T-cell (primary cell): ENCODE data around the gene SH3BGRL2. TPM values are rescaled to one million over a fixed set of nuclear protein-coding genes. Genes with fewer than 3 reads are reported as not detected.
"Not testable (repeated sequence)": the region's sequence is repeated elsewhere in the genome, so short reads cannot be mapped to it uniquely, and the experiment has no call there.

Experiments
- ATAC-seq, 4 experiments: fragments of 200-7000 bp in 3 of 4; fragments of 150-1000 bp in 1 of 4; cut with Tn5 transposase; replicated peaks in 1 of 4; 1 replicate in 3 of 4; 2 replicates in 1 of 4; pipeline ENCODE4 v1.10.0; 2021; ENCODE audit warnings: moderate library complexity in 3 of 4, mild to moderate bottlenecking in 2 of 4, moderate number of reproducible peaks in 1 of 4
- CTCF ChIA-PET, 2 donors: fragments of 300-600 bp; sonication (Branson Sonifier 250); formaldehyde crosslinking; loops; one replicate each; lab custom pipeline; 2022; ENCODE audit warnings: antibody characterized with exemption in 2 of 2; lab: Charles Lee
- POLR2A ChIA-PET, 2 donors: fragments of 300-600 bp; sonication (Branson Sonifier 250); formaldehyde crosslinking; loops; one replicate each; lab custom pipeline; 2022; ENCODE audit warnings: antibody characterized with exemption in 2 of 2; lab: Charles Lee
- DNase-seq, 35 experiments: peaks; one replicate each; pipeline versions ENCODE4 v3.0.0 to v3.0.0-alpha.2; 2013 to 2023
- H3K27ac ChIP-seq: one replicate; pipeline ENCODE4 v1.5.1; 2013; ENCODE audit warnings: low read length
- H3K27me3 ChIP-seq, 2 experiments: replicated peaks in 1 of 2; 1 replicate in 1 of 2; 2 replicates in 1 of 2; pipeline versions ENCODE4 v1.6.1 to v1.7.0; 2013; ENCODE audit warnings: low read length in 1 of 2, mixed read lengths in 1 of 2; ENCODE audit not compliant: control insufficient read depth in 2 of 2, insufficient read depth in 2 of 2; ENCODE audit errors: extremely low read depth in 1 of 2
- H3K36me3 ChIP-seq, 2 donors: 1 replicate in 1 of 2; 2 replicates in 1 of 2; pipeline versions ENCODE4 v1.6.1 to v1.7.0; 2013; ENCODE audit warnings: low read length in 1 of 2; ENCODE audit not compliant: control insufficient read depth in 2 of 2, insufficient read depth in 1 of 2; ENCODE audit errors: extremely low read depth in 1 of 2
- H3K4me1 ChIP-seq, 2 experiments: 1 replicate in 1 of 2; 2 replicates in 1 of 2; pipeline versions ENCODE4 v1.6.1 to v1.7.0; 2013; ENCODE audit warnings: low read length in 2 of 2, mixed read lengths in 1 of 2; ENCODE audit not compliant: insufficient read depth in 2 of 2, control insufficient read depth in 1 of 2; ENCODE audit errors: extremely low read depth in 1 of 2
- H3K4me3 ChIP-seq, 2 donors: 1 replicate in 1 of 2; 2 replicates in 1 of 2; pipeline versions ENCODE4 v1.5.1 to v1.7.0; 2013; ENCODE audit warnings: mild to moderate bottlenecking in 2 of 2, low read length in 1 of 2, moderate library complexity in 1 of 2; ENCODE audit not compliant: control insufficient read depth in 1 of 2; ENCODE audit errors: extremely low read depth in 1 of 2
- H3K9me3 ChIP-seq: 2 replicates; pipeline ENCODE4 v1.7.0; 2013
- H3K27ac Mint-ChIP-seq, 2 donors: one replicate each; pipeline ENCODE4 v1.8.0; 2020 to 2021; ENCODE audit warnings: mild to moderate bottlenecking in 2 of 2, mixed read lengths in 2 of 2
- H3K27me3 Mint-ChIP-seq, 2 donors: one replicate each; pipeline ENCODE4 v1.8.0; 2021 to 2022; ENCODE audit warnings: mixed read lengths in 2 of 2
- H3K36me3 Mint-ChIP-seq: one replicate; pipeline ENCODE4 v1.8.0; 2021; ENCODE audit warnings: mixed read lengths
- H3K4me1 Mint-ChIP-seq, 3 donors: one replicate each; pipeline ENCODE4 v1.8.0; 2020 to 2022; ENCODE audit warnings: mixed read lengths in 3 of 3, mild to moderate bottlenecking in 1 of 3
- H3K4me3 Mint-ChIP-seq, 3 donors: one replicate each; pipeline ENCODE4 v1.8.0; 2020 to 2022; ENCODE audit warnings: mild to moderate bottlenecking in 3 of 3, mixed read lengths in 3 of 3, moderate library complexity in 3 of 3
- H3K9me3 Mint-ChIP-seq, 3 donors: one replicate each; pipeline ENCODE4 v1.8.0; 2020 to 2022; ENCODE audit warnings: mixed read lengths in 3 of 3
- WGBS: methylation state at CpG from one replicate; pipeline ENCODE4 v1.1.5; 2013; ENCODE audit warnings: missing lambda C conversion rate; ENCODE audit not compliant: insufficient coverage; 5-methylcytosine and 5-hydroxymethylcytosine counted together
- total RNA-seq, 35 experiments: library from RNA in 6 of 35; stranded (reverse) in 6 of 35; fragments of 120-200 nt in 1 of 35; gene quantifications; one replicate each; pipeline versions ENCODE4 v1.2.1 to v1.2.4 and lab custom pipeline; 2013 to 2026

SH3BGRL2 gene
- total RNA-seq, 5 donors from 2014 or later (not counting 1 experiment from before 2014, with no cell fraction given): 0.53 to 8.9 (median 1.4) TPM

DNA sequence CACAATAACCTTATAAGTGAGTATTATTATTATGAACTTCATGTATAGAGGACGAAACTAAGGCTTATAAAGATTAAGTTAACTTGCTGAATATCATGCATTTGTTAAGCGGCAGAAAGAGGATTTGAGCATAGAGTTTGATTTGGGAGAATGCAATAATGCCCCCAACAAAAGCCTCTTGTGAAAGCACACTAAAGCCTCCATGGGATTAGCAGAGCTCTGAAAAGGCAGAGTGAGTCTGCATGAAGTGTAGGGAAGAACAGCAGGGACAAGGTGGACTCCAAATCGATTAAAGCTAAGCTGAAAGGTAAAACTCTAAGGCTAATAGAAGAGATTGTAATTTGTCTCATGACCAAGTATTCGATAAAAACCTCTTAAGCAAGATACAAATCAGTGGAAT, 100.3 kb downstream of the SH3BGRL2 start:
- Histone ChIP-seq H3K9me3 (no peaks in the 10 kb centered on the region), H3K4me1 (no peaks in the 10 kb centered on the region), H3K27me3 (no peaks in the 10 kb centered on the region), H3K4me3 (no peak overlapping the region), H3K36me3 (no peaks in the 10 kb centered on the region), H3K27ac (no peak overlapping the region)
- ChIA-PET POLR2A (no interaction called here), CTCF (no interaction called here)
- no CpG with 5 or more reads among the region's 4 CpGs for WGBS
- DNase-seq: no peak
- no peak overlapping the region for H3K4me3 Mint-ChIP-seq
- peaks cover 12 to 18% of the 10 kb centered on the region in 2 donors for H3K27me3 Mint-ChIP-seq
- no peak overlapping the region for H3K27ac Mint-ChIP-seq
- no peaks in the 10 kb centered on the region for H3K4me1 Mint-ChIP-seq
- H3K9me3 Mint-ChIP-seq: no peaks in the 10 kb centered on the region
- no peaks in the 10 kb centered on the region for H3K36me3 Mint-ChIP-seq
- no peak for ATAC-seq

DNA sequence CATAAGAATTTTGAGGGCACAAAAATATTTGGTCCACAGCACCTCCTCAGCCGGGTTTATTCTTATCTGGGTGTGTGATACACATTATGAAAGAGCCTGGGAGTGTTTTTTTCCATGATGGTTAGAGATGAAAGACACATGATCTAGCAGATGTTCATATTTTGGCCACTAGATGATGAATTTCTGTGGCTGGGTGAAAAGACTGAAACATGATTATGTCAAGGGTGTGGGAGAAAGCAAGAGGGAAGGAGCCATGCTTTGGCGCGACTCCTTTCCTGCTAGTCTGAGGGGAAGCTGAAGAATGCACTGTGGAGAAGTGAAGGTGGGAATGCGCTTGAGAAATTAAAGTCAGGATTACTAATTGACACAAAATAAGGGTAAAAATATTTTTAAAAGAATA, 102.3 kb downstream of the SH3BGRL2 start:
- ChIA-PET CTCF (no interaction called here), POLR2A (no interaction called here)
- Mint-ChIP-seq H3K4me3 (no peak overlapping the region), H3K9me3 (no peaks in the 10 kb centered on the region), H3K4me1 (no peaks in the 10 kb centered on the region), H3K36me3 (no peaks in the 10 kb centered on the region), H3K27me3 (peaks cover 12% of the 10 kb centered on the region in 2 donors), H3K27ac (no peak overlapping the region)
- H3K36me3 ChIP-seq: no peaks in the 10 kb centered on the region
- H3K4me1 ChIP-seq: no peaks in the 10 kb centered on the region
- H3K9me3 ChIP-seq: no peaks in the 10 kb centered on the region
- ATAC-seq (no peak), DNase-seq (no peak)
- no peak overlapping the region for H3K27ac ChIP-seq
- H3K27me3 ChIP-seq: no peaks in the 10 kb centered on the region
- H3K4me3 ChIP-seq: no peak overlapping the region
- 100% methylated on average over 2 of the region's 4 CpGs for WGBS

DNA sequence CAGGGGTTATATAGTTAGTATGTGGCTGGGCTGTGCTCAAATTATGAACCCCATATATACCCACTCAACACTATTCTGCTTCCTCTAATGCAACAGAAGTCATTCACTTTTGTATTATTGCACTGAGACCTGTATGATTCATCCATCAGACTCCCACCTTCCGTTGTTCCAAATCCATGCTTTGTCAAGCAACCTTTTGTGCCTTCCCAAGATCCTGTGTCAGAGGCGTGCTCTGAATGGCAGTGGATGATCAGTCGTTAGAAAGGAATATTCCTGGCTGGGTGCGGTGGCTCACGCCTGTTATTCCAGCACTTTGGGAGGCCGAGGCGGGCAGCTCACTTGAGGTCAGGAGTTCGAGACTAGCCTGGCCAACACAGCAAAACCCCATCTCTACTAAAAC, 103.2 kb downstream of the SH3BGRL2 start:
- no peaks in the 10 kb centered on the region for H3K4me1 ChIP-seq
- CTCF ChIA-PET: interaction anchor here in 1 of 2 donors (0.6 kb wide), 1 partner anchor 57 kb away, joined by 3 read pairs; no protein-coding TSS in a partner anchor
- no peak overlapping the region for H3K4me3 ChIP-seq
- H3K27me3 ChIP-seq: no peaks in the 10 kb centered on the region
- Mint-ChIP-seq H3K27ac (no peak overlapping the region), H3K36me3 (no peaks in the 10 kb centered on the region), H3K4me1 (no peaks in the 10 kb centered on the region), H3K9me3 (no peaks in the 10 kb centered on the region), H3K4me3 (no peak overlapping the region), H3K27me3 (peaks cover 10 to 12% of the 10 kb centered on the region in 2 donors)
- 96% methylated on average over 3 of the region's 8 CpGs for WGBS
- ATAC-seq: no peak
- POLR2A ChIA-PET: no interaction called here
- no peak overlapping the region for H3K27ac ChIP-seq
- H3K9me3 ChIP-seq: no peaks in the 10 kb centered on the region
- no peaks in the 10 kb centered on the region for H3K36me3 ChIP-seq
- DNase-seq: no peak

DNA sequence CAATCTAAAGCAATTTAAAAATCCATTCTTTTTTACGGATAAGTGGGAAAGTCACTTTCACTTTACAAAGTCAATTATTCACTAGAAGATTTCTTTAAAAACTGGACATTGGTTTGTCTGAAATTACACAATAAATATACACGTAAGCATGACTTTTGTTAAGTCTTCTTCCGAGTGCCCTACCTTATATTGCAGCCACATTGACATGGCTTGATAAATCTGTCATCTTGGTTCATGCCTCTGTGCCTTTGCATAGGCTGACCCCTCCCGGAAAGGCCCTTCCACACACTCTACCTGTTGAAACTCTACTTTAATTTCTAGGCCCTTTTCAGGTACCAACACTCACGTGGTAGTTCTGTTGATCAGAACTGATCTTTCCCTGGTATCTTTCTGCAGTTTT, 104.1 kb downstream of the SH3BGRL2 start:
- H3K36me3 ChIP-seq: no peaks in the 10 kb centered on the region
- H3K27ac ChIP-seq: no peak overlapping the region
- no peak for ATAC-seq
- no peaks in the 10 kb centered on the region for H3K4me1 ChIP-seq
- 79% methylated on average over 2 of the region's 5 CpGs for WGBS
- Mint-ChIP-seq H3K4me3 (no peak overlapping the region), H3K27me3 (peaks cover 10 to 12% of the 10 kb centered on the region in 2 donors), H3K36me3 (no peaks in the 10 kb centered on the region), H3K27ac (no peak overlapping the region), H3K9me3 (no peaks in the 10 kb centered on the region), H3K4me1 (no peaks in the 10 kb centered on the region)
- ChIA-PET CTCF (no interaction called here), POLR2A (no interaction called here)
- H3K27me3 ChIP-seq: no peaks in the 10 kb centered on the region
- no peak overlapping the region for H3K4me3 ChIP-seq
- no peak for DNase-seq
- no peaks in the 10 kb centered on the region for H3K9me3 ChIP-seq

DNA sequence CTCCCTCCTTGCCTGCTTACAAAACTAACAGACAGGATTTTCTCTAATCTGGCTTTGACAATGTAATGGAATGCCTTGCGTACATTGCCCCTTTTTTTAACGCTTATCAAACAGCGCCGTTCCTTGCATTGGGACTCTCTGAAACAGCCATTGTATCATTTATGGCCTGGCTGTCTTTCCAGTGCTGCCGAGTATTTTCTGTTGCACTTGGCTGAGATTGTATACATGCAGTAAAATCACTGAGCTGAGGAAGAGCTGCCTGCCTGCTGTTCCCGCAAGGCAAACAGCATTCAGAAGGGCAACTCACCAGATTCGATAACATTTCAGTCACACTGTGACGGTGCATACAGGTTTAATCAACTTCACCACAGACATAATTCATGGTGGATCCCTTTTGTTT, 106.0 kb downstream of the SH3BGRL2 start:
- no peaks in the 10 kb centered on the region for H3K9me3 ChIP-seq
- ATAC-seq: no peak
- Mint-ChIP-seq H3K36me3 (no peaks in the 10 kb centered on the region), H3K9me3 (no peaks in the 10 kb centered on the region), H3K27ac (no peak overlapping the region), H3K4me3 (no peak overlapping the region), H3K27me3 (peaks cover 6 to 9% of the 10 kb centered on the region in 2 donors), H3K4me1 (no peaks in the 10 kb centered on the region)
- no peaks in the 10 kb centered on the region for H3K27me3 ChIP-seq
- no peak overlapping the region for H3K4me3 ChIP-seq
- WGBS: 86% methylated on average over 8 of the region's 8 CpGs
- ChIA-PET CTCF (no interaction called here), POLR2A (interaction anchor here in 1 of 2 donors (0.6 kb wide), 1 partner anchor 97 kb away, joined by 3 read pairs; no protein-coding TSS in a partner anchor)
- no peak for DNase-seq
- H3K4me1 ChIP-seq: no peaks in the 10 kb centered on the region
- no peak overlapping the region for H3K27ac ChIP-seq
- no peaks in the 10 kb centered on the region for H3K36me3 ChIP-seq

DNA sequence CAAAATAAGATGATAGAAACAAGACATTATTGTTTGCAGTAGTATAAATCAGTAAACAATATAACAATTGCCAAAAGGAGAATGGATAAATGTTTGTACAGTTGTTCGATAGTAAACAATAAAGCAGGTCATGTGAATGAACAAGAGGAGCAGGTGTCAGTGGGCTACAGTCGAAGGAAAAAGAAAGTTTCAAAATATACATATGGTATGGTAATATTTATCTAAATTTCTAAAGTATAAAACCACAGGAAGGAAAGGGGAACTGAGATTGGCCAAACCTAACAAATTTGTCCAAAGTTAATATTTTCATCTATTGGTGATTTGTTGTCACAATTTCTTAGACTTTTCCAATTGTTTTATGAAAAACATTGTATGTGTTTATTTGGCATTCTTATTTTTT, 110.9 kb downstream of the SH3BGRL2 start:
- POLR2A ChIA-PET: no interaction called here
- no peaks in the 10 kb centered on the region for H3K27me3 ChIP-seq

DNA sequence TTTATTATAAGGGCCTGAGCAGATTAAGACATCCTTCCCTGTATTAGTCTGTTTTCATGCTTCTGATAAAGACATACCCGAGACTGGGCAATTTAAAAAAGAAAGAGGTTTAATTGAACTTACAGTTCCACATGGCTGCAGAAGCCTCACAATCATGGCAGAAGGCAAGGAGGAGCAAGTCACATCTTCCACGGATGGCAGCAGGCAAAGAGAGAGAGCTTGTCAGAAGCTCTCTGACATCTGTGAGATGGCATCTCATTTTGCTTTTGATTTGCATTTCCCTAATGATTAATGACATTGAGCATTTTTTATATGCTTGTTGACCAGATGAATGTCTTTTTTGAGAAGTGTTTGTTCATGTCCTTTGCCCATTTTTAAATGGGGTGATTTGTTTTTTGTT, 114.2 kb downstream of the SH3BGRL2 start:
- H3K27me3 Mint-ChIP-seq: peaks cover 3 to 16% of the 10 kb centered on the region in 2 donors
- H3K9me3 ChIP-seq, DNase-seq, H3K36me3 Mint-ChIP-seq, H3K4me1 ChIP-seq, H3K36me3 ChIP-seq, H3K4me3 ChIP-seq, ATAC-seq, H3K27ac ChIP-seq, H3K27me3 ChIP-seq, H3K27ac Mint-ChIP-seq, H3K4me1 Mint-ChIP-seq, POLR2A ChIA-PET, H3K4me3 Mint-ChIP-seq: not testable (repeated sequence)
- CTCF ChIA-PET: interaction anchor here (0.5 to 0.7 kb wide), 2 partner anchors 165 to 1705 kb away, joined by 3 read pairs; no protein-coding TSS in a partner anchor
- 100% methylated on average over 1 of the region's 2 CpGs for WGBS
- H3K9me3 Mint-ChIP-seq: peaks cover 0 to 15% (median 6%) of the 10 kb centered on the region in 3 donors

More for the DNA sequence above, 110.9 kb downstream of the SH3BGRL2 start:
- Mint-ChIP-seq H3K4me1 (no peaks in the 10 kb centered on the region), H3K27me3 (no peaks in the 10 kb centered on the region), H3K27ac (no peak overlapping the region), H3K9me3 (peaks cover 0 to 11% (median 6%) of the 10 kb centered on the region in 3 donors), H3K36me3 (no peaks in the 10 kb centered on the region), H3K4me3 (no peak overlapping the region)
- H3K4me1 ChIP-seq: no peaks in the 10 kb centered on the region
- no peak for DNase-seq
- H3K9me3 ChIP-seq: no peaks in the 10 kb centered on the region
- no peak overlapping the region for H3K4me3 ChIP-seq
- no peak overlapping the region for H3K27ac ChIP-seq
- no CpG with 5 or more reads among the region's 2 CpGs for WGBS
- CTCF ChIA-PET: no interaction called here
- H3K36me3 ChIP-seq: no peaks in the 10 kb centered on the region
- no peak for ATAC-seq
